Measurements from ENCODE around the gene CYP26B1.

DNA sequence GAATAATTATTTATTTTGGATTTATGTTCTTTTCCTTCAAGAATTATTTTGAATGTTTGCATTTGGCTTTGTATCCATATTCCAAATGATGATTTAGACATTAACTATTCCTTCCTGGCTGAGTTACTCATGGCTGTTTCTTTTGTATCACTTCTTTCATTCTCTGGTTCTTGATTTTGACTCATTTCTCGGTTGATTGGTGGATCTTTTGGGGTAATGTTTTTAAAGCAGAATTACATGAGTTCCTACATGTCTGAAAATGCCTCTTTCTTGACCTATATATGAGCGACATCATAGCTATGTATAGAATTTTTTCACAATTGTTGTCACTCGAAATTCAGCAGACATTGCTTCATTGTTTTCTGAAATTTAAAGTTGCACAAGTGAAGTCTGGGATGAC is 39.5 kb downstream of the CYP26B1 start:
- TF ChIP-seq, protein P1, sequence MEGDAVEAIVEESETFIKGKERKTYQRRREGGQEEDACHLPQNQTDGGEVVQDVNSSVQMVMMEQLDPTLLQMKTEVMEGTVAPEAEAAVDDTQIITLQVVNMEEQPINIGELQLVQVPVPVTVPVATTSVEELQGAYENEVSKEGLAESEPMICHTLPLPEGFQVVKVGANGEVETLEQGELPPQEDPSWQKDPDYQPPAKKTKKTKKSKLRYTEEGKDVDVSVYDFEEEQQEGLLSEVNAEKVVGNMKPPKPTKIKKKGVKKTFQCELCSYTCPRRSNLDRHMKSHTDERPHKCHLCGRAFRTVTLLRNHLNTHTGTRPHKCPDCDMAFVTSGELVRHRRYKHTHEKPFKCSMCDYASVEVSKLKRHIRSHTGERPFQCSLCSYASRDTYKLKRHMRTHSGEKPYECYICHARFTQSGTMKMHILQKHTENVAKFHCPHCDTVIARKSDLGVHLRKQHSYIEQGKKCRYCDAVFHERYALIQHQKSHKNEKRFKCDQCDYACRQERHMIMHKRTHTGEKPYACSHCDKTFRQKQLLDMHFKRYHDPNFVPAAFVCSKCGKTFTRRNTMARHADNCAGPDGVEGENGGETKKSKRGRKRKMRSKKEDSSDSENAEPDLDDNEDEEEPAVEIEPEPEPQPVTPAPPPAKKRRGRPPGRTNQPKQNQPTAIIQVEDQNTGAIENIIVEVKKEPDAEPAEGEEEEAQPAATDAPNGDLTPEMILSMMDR (IDR thresholded peaks at IDR 0.05; ENCODE audit: low read length) = no peak
- TF ChIP-seq EZH2 (optimal IDR thresholded peaks at IDR 0.05; ENCODE audit: low read depth, low read length) (no peak), EZH2phosphoT487 (IDR thresholded peaks at IDR 0.05; ENCODE audit: low read length) (no peak)

Measured in MM.1S (cell line).